Hindlimb muscle (tissue), 1 donor: ENCODE data around the gene GIGYF2. TPM values are rescaled to one million over a fixed set of nuclear protein-coding genes. Genes with fewer than 3 reads are reported as not detected.
"Not testable (repeated sequence)": the region's sequence is repeated elsewhere in the genome, so short reads cannot be mapped to it uniquely, and the experiment has no call there.

Source experiments
- DNase-seq: peaks from one replicate; pipeline ENCODE4 v3.0.0-alpha.2; 2013
- polyA plus RNA-seq: library from polyadenylated mRNA; unstranded; fragments of 120-200 nt; gene quantifications from one replicate; pipeline ENCODE4 v1.2.1, GENCODE V29; 2013; ENCODE audit not compliant: insufficient read length

GIGYF2 gene
- polyA plus RNA-seq, 1 donor = 41.3 TPM

DNA sequence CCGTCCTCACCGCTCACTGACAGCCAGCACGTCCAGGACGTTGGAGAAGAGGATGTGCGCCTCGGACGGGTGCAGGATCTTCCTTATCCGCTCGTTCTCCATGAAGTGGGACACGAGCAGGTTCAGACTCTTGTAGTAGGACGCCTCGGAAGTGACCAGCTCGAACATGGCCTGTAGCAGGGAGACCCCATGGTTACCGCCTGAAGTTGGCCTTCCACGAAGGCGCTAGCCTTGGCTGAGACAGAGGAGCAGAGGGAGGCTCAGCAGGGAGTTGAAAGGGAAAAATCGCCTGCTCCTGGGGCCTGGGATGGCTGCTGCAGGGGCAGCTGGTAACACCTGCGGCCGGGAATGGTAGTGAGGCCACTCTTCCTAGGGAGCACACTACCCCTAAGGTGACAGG lies 197.6 kb downstream of the GIGYF2 start:
- DNase-seq = no peak

DNA sequence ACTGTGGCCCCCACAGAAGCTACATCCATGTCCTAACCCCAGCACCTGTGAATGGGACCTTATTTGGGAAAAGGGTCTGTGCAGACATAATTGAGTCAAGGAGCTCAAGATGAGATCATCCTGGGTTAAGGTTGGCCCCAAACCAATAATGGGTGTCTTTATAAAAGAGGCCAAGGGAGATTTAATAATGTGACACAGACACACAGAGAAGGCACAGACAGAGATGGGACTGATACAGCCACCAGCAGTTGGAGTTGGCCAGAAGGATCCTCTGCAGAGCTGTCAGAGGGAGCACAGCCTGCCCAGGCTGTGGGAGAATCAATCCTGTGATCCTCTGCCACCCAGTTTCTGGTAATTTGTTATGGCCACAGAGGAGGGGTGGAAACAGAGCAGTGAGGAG lies 199.0 kb downstream of the GIGYF2 start:
- no peak for DNase-seq

DNA sequence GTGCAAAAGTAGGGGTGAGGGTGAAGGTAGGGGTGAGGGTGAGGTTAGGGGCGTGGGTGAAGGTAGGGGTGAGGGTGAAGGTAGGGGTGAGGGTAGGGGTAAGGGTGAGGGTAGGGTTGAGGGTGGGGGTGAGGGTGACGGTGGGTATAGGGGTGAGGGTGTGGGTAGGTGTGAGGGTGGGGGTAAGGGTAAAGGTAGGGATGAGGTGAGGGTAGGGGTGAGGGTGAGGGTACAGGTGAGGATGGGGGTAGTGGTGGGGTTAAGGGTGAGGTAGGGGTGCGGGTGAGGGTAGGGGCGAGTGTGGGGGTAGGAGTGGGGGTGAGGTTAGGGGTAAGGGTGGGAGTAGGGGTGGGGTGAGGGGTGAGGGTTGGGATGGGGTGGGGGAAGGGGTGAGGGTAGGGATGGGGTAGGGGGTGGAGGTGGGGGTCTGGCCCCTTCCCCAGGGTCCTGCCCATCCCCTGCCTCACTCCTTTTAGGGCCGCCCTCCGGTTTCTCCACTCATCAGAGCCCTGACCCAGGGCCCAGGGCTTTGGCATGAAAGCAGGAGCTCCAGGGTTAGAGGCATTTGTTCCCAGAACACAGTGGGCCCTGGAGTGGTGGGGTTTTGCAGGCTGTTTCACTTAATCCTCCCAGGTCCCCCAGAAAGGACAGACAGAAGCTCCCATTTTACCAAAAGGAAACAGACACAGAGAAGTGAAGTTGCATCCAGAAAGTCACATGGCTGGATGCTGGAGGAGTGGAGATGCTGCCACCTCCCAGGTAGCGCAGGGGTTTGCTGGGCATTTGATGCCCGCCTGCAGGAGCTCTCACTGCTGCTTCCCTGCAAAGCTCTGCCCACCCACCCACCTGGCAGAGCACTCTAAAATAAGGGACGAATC lies 199.8 kb downstream of the GIGYF2 start:
- DNase-seq = no peak

DNA sequence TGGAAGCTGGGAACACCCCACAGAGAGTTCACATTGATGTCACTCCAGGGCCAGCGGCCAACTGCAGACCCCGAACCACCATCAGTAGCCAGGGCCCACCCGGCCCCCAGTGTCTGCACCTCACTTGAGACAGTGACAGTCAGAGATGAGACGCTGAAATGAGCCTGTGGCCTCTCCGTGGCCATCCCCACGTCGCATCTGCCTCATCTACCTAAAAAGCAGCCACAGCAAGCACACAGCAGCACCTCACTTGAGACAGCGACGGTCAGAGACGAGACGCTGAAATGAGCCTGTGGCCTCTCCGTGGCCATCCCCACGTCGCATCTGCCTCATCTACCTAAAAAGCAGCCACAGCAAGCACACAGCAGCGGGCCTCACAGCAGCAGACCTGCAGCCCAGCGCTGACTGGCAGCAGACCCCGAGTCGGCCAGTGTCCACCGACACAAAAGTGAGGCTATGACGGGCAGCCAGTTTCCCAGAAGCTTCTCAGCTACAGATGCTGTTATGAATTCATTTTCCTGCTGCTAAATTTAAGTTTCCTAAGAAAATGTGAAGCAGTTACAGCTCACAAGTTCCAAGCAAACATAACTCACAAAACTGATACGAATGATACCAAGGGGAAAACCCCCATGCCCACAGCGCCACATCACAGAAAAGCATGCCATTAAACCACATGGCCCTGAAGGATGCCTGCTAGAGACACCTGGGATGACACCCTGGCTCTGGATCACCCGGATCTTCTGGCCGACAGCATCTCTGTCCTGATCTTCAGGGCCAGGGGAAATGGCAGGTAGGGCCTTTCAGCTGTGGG lies 200.7 kb downstream of the GIGYF2 start:
- DNase-seq = no peak

DNA sequence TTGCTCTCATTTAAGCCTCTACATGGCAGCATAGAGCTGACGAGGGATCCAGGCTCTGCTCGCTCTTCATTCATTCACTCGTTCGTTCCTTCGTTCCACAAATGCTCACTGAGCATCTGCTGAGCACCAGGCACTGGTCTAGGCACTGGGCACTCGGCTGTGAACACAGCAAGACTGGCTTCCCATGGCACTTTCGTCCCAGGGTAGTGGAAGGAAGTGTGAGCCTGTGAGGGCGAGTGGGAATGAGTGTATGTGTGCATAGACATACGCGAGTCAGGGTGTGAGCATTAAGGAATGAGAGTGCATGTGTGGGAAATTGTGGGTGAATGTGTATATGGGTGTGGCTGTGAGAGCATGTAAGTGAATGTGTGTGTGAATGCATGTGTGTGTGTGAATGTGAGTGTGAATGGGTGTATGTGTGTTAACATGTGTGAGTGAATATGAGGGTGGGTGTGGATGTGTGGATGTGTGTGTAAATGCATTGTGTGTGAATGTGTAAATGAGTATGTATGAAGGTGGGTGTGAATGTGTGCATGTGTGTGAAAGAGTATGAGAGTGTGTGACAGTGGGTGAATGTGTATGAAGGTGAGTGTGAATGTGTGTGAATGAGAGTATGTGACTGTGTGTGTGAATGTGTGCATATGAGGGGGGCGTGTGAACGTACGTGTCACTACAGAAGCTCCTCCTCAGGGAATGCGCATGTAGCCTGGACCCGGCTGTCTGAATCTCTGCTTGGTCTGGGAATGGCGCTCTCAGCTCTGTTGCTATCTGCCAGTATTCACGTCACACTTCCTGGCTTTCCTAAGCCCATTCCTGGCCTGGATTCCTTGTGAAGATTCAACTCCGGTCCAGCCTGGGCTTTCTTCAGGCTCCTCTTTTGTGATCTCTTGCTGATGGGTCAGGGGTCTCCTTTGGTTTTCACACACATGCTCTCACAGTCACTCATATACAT lies 201.7 kb downstream of the GIGYF2 start:
- peak; percentile 71 for DNase-seq

DNA sequence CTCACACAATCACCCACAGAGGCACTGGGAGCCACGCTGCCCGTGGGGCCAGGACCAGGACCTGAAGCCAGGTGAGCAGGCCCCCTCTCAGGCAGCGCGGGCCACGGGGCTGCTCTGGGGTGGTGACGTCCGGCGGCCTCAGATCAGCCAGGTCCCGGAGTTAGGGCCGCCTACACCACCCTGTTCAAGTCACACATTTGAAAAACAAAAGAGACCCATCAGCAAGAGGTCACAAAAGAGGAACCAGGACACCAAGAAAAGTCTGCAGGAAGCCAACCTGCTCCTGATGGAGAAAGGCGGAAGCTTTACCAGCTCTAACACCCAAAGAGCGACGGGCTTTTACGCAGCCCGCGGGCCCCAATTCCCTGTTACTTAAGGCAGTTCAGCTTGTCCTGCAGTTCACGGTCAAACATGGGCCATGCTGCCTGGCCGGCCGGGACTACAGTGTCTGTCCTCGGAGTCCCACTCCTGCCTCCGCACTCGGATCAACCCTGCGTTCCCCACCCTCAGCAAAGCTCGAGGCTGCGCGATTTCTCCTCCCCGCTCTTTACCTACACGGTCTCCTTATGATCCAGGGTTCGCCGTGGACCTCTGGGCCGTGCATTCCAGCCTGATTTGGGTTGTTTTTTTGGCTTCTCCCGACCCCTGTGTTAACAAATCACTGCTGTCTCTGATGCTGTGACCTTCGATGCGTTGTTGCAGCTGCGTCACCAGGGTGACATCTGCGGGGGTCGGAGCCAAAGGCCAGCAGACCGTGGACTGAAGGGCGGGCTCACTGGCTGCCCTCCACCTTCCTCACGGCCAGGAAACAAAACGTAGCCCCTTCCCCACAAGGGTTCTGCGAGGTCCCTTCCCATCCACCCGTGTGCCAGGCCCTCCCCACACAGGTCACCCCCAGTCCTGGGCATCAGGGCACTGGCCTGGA lies 203.9 kb downstream of the GIGYF2 start:
- no peak for DNase-seq

DNA sequence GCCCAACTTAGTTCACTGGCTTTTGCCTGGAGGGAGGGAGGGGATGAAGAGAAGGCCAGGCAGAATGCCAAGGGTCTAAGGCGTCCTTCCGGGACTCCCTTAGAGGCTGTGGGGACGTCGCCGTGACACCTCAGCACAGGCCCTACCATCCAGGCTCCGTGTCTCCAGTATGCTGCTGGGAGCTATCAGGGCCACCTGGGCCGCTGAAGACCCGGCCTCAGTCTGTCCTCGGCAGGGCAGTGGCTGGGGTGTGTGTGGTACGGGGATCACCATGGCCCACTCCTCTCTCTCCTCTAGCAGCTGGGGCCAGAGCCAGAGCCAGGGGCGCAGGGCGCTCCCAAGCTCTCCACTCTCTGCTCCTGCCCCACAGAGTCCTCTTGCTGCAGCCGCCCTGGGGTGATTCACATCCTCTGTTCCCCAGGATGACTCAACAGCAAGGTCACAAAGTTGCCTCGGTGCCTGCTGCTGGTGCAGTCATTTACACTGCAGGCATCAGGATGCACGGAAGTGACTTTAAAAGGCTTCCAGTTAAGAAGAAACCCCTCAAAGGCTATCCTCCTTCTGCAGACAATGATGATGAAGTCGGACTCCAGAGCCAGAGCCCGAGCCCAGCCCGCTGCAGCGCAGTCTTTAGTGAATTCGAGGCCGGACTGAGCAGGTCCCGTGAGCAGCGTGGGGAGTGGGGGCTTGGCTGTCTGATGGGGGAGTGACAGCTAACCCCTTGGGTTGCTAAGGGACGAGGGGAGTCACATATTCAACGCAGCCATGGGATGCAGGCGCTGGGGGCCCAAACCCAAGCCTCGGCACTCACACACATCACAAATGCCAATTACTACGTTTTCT lies 204.8 kb downstream of the GIGYF2 start:
- DNase-seq = no peak

DNA sequence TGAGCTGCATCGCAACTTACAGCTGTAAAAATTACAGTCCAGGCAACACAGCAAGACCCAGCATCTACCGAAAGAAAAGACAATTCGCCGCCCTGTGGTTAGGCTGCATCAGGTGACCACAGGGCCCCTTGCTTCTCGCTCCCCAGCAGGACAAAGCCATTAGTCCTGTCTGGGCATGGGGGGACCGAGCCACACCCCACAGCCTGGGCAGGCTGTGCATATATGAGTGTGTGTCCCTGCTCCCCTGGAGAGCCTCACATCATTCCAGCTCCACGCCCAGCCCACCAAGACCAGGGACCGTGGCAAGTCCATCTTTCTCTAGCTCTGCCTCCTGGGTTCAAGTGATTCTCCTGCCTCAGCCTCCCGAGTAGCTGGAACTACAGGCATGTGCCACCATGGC lies 206.9 kb downstream of the GIGYF2 start:
- DNase-seq = no peak

DNA sequence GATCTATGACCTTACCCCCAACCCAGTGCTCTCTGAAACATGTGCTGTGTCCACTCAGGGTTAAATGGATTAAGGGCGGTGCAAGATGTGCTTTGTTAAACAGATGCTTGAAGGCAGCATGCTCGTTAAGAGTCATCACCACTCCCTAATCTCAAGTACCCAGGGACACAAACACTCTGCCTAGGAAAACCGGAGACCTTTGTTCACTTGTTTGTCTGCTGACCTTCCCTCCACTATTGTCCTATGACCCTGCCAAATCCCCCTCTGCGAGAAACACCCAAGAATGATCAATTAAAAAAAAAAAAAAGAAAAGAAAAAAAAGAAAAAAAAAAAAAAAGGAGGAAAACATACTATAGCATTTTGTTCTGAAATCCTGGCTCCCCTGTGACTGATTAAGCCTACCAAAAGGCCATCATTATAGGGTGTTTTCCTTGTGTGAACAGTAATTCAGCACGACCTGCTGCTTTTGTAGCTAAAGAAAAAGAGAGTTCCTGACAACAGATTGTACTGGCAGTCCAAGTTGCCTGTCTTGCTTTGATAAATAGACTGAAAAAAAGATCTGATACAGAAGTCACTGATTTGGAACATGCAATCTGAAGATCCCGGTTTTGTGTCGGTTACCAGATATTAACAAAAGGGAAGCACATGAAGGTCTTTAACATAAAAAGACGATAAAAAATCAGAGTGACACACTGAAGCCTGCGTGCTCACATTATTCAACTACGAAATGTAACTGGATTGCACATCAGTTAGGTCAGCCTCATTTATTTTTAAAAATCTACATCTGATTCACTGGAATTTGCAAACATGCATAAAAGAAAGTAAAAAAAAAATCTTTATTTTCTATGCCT lies 210.0 kb downstream of the GIGYF2 start:
- not testable (repeated sequence) for DNase-seq

DNA sequence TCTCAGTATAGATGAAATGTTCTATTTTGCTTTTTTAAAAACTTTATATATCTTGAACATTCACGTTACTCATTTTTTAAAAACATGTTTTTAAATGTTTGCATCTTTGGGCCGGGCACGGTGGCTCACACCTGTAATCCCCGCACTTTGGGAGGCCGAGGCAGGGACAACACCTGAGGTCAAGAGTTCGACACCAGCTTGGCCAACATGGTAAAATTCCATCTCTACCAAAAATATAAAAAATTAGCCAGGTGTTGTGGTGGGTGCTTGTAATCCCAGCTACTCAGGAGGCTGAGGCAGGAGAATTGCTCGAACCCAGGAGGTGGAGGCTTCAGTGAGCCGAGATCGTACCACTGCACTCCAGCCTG lies 210.6 kb downstream of the GIGYF2 start:
- not testable (repeated sequence) for DNase-seq

DNA sequence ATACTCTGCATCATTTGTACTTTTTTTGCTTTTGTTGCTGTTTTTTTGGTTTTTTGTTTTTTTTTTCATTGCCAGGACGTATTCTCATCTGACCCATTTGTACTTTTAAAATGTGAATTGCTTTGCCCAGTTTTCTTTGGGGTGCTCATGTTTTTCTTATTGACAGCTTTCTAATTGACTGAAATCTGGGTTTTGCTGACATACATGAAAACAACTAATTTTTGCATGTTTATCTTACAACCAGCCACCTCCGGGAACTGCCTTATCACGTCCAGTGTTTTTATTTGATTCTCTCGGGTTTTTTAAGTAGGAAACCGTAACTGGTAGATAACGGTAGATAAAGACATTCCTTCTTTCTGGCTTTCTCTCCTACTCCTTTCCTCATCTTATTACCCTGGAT lies 211.6 kb downstream of the GIGYF2 start:
- no peak for DNase-seq

Other genes with a start within 250 kb of the GIGYF2 start
- not detected for gene ALPI, start 241.2 kb upstream of the GIGYF2 start, polyA plus RNA-seq
- 0.39 TPM for gene ECEL1, start 209.5 kb upstream of the GIGYF2 start, polyA plus RNA-seq
- gene PRSS56, start 176.9 kb upstream of the GIGYF2 start, polyA plus RNA-seq = 2.2 TPM
- gene CHRND, start 171.2 kb upstream of the GIGYF2 start, polyA plus RNA-seq = 173 TPM
- 167 TPM for gene CHRNG, start 157.6 kb upstream of the GIGYF2 start, polyA plus RNA-seq
- 6.7 TPM for gene TIGD1, start 146.8 kb upstream of the GIGYF2 start, polyA plus RNA-seq
- gene EIF4E2, start 146.6 kb upstream of the GIGYF2 start, polyA plus RNA-seq = 134 TPM
- gene EFHD1, start 63.7 kb upstream of the GIGYF2 start, polyA plus RNA-seq = 26.3 TPM
- gene KCNJ13, start 79.2 kb downstream of the GIGYF2 start, polyA plus RNA-seq = 0.26 TPM
- gene SNORC, start 172.9 kb downstream of the GIGYF2 start, polyA plus RNA-seq = 1.9 TPM